HCT116 (cell line): ENCODE measurements around the gene KRT74. TPM values are rescaled to one million over a fixed set of nuclear protein-coding genes. Genes with fewer than 3 reads are reported as not detected.

ENCODE experiments used
- ATAC-seq: fragments of 200-7000 bp; cut with Tn5 transposase; 2 replicates; pipeline ENCODE4 v1.9.1; 2020; ENCODE audit warnings: mild to moderate bottlenecking, moderate library complexity
- BruUV-seq: library from RNA; stranded (reverse); fragments of 400-500 nt; replicated peaks from 2 replicates; lab custom pipeline; 2021; lab: Mats Ljungman, UMichigan
- CTCF ChIA-PET: fragments of 300-600 bp; sonication (Branson Sonifier 250); formaldehyde crosslinking; loops from one replicate; lab custom pipeline; 2021; ENCODE audit warnings: antibody characterized with exemption; lab: Charles Lee
- POLR2A ChIA-PET: fragments of 300-600, 350-600 bp; sonication (Branson Sonifier 250); formaldehyde crosslinking; loops from one replicate; lab custom pipeline; 2021; ENCODE audit warnings: antibody characterized with exemption; lab: Charles Lee
- RAD21 ChIA-PET, 2 experiments: fragments of 300-600 bp; sonication (Branson Sonifier 250); formaldehyde crosslinking; loops; one replicate each; lab custom pipeline; 2023; ENCODE audit warnings: low total read pairs in 2 of 2; ENCODE audit not compliant: uncharacterized antibody in 2 of 2, unreplicated experiment in 2 of 2, low non-redundant PET in 1 of 2; lab: Charles Lee
- DNase-seq: peaks from one replicate; pipeline ENCODE4 v3.0.0-alpha.2; 2010; ENCODE audit warnings: low read depth, low spot score
- H2AFZ ChIP-seq: fragments of 200-600 bp; shearing (Covaris generic), sonication (generic); 2 replicates; pipeline ENCODE4 v1.6.1; 2017; ENCODE audit warnings: low read depth, mixed run types, mixed read lengths, antibody characterized with exemption, low read length; ENCODE audit not compliant: poor library complexity, severe bottlenecking
- H3K27ac ChIP-seq: 2 replicates; pipeline ENCODE4 v1.5.1; 2012; ENCODE audit warnings: low read depth, low read length
- H3K27me3 ChIP-seq: fragments of 200-600 bp; sonication (generic); 2 replicates; pipeline ENCODE4 v1.6.1; 2016; ENCODE audit warnings: mixed run types, low read length, mixed read lengths; ENCODE audit not compliant: insufficient read depth
- H3K36me3 ChIP-seq, 2 experiments: fragments of 200-500 bp in 1 of 2; fragments of 200-600 bp in 1 of 2; sonication (Bioruptor generic) in 1 of 2; sonication (generic) in 1 of 2; 2 replicates each; pipeline versions ENCODE4 v1.5.1 to v1.6.1; 2014 to 2016; ENCODE audit warnings: low read length in 2 of 2, inconsistent platforms in 1 of 2, mixed read lengths in 1 of 2, mixed run types in 1 of 2; ENCODE audit not compliant: insufficient read depth in 2 of 2, control insufficient read depth in 1 of 2
- H3K4me1 ChIP-seq, 2 experiments: fragments of 200-600 bp in 1 of 2; sonication (generic) in 1 of 2; 2 replicates each; pipeline versions ENCODE4 v1.5.1 to v1.6.1; 2012 to 2017; ENCODE audit warnings: low read length in 2 of 2, inconsistent platforms in 1 of 2, mild to moderate bottlenecking in 1 of 2, mixed read lengths in 1 of 2, mixed run types in 1 of 2, moderate library complexity in 1 of 2; ENCODE audit not compliant: insufficient read depth in 2 of 2, control insufficient read depth in 1 of 2
- H3K4me2 ChIP-seq: fragments of 200-600 bp; sonication (generic); 2 replicates; pipeline ENCODE4 v1.6.1; 2017; ENCODE audit warnings: mixed run types, low read length, mixed read lengths
- H3K4me3 ChIP-seq, 2 experiments: fragments of 200-600 bp in 1 of 2; sonication (generic) in 1 of 2; replicated peaks in 1 of 2; 2 replicates each; pipeline ENCODE4 v1.5.1; 2011 to 2016; ENCODE audit warnings: low read length in 2 of 2, control low read depth in 1 of 2, low read depth in 1 of 2, mild to moderate bottlenecking in 1 of 2, mixed read lengths in 1 of 2, mixed run types in 1 of 2
- H3K79me2 ChIP-seq: fragments of 200-600 bp; sonication (generic); 2 replicates; pipeline ENCODE4 v1.6.1; 2017; ENCODE audit warnings: mild to moderate bottlenecking, mixed run types, low read length, moderate library complexity, mixed read lengths; ENCODE audit not compliant: insufficient read depth
- H3K9ac ChIP-seq: fragments of 200-600 bp; sonication (generic); 2 replicates; pipeline ENCODE4 v1.6.1; 2016; ENCODE audit warnings: low read length, mixed read lengths
- H3K9me2 ChIP-seq: fragments of 200-600 bp; sonication (generic), shearing (Covaris generic); 2 replicates; pipeline ENCODE4 v1.6.1; 2017; ENCODE audit warnings: mixed run types, mild to moderate bottlenecking, moderate library complexity; ENCODE audit not compliant: insufficient read depth
- H3K9me3 ChIP-seq, 2 experiments: fragments of 200-500 bp in 1 of 2; fragments of 200-600 bp in 1 of 2; sonication (Bioruptor generic) in 1 of 2; sonication (generic) in 1 of 2; 2 replicates each; pipeline ENCODE4 v1.6.1; 2014 to 2017; ENCODE audit warnings: low read length in 2 of 2, mixed read lengths in 2 of 2, inconsistent platforms in 1 of 2, low read depth in 1 of 2, mild to moderate bottlenecking in 1 of 2, mixed run types in 1 of 2, moderate library complexity in 1 of 2; ENCODE audit not compliant: control insufficient read depth in 1 of 2, insufficient read depth in 1 of 2
- H4K20me1 ChIP-seq: fragments of 200-600 bp; sonication (generic), shearing (Covaris generic); 2 replicates; pipeline ENCODE4 v1.6.1; 2017; ENCODE audit warnings: mixed run types, mild to moderate bottlenecking, moderate library complexity; ENCODE audit not compliant: insufficient read depth
- CBX3 ChIP-seq: IDR thresholded peaks from 2 replicates; pipeline ENCODE4 v1.6.1; 2012; ENCODE audit warnings: low read depth
- CEBPB ChIP-seq: IDR thresholded peaks from 2 replicates; pipeline ENCODE4 v1.6.1; 2012; ENCODE audit warnings: low read depth
- EGR1 ChIP-seq: IDR thresholded peaks from 2 replicates; pipeline ENCODE4 v1.6.1; 2012; ENCODE audit warnings: low read depth
- EZH2 ChIP-seq: fragments of 200-600 bp; sonication (generic); IDR thresholded peaks from 2 replicates; pipeline ENCODE4 v1.6.1; 2017; ENCODE audit warnings: antibody characterized with exemption, mixed run types
- REST ChIP-seq: IDR thresholded peaks from 2 replicates; pipeline ENCODE4 v1.6.1; 2012; ENCODE audit warnings: low read depth
- SP1 ChIP-seq: IDR thresholded peaks from 2 replicates; pipeline ENCODE4 v1.6.1; 2012; ENCODE audit warnings: low read depth
- SRF ChIP-seq: IDR thresholded peaks from 2 replicates; pipeline ENCODE4 v1.6.1; 2012; ENCODE audit warnings: low read depth
- ZBTB33 ChIP-seq: IDR thresholded peaks from 2 replicates; pipeline ENCODE4 v1.6.1; 2011; ENCODE audit warnings: mild to moderate bottlenecking, low read length, moderate library complexity; ENCODE audit not compliant: insufficient replicate concordance; ENCODE audit errors: extremely low read depth
- intact Hi-C: fragments of 100-400 bp; cut with micrococcal nuclease; formaldehyde crosslinking; loops from 2 replicates; pipeline ENCODE4 v1.10.0; 2022
- total RNA-seq: library from RNA; stranded (reverse); gene quantifications from one replicate; pipeline ENCODE4 v1.2.1, GENCODE V29; 2021; ENCODE audit not compliant: unreplicated experiment

The KRT74 gene
- total RNA-seq, 1 experiment from 2014 or later = not detected

- no peak overlapping the region for H3K4me3 ChIP-seq
- no peak overlapping the region for H3K27ac ChIP-seq
- TF ChIP-seq EGR1 (no peak), ZBTB33 (no peak)
- no peak overlapping the region for H3K4me2 ChIP-seq
- CTCF ChIA-PET = no interaction called here
- no TSS peak for BruUV-seq
- no peaks in the 10 kb centered on the region for H4K20me1 ChIP-seq
- H3K9me2 ChIP-seq = no peaks in the 10 kb centered on the region
- H2AFZ ChIP-seq = no peak overlapping the region
- H3K9ac ChIP-seq = no peak overlapping the region
- H3K4me1 ChIP-seq = peaks cover 23 to 41% of the 10 kb centered on the region in 2 experiments
- intact Hi-C loops = no loop called here
- POLR2A ChIA-PET = no interaction called here
- H3K9me3 ChIP-seq = no peaks in the 10 kb centered on the region
- no peaks in the 10 kb centered on the region for H3K79me2 ChIP-seq
- H3K27me3 ChIP-seq = no peaks in the 10 kb centered on the region
- no peaks in the 10 kb centered on the region for H3K36me3 ChIP-seq
- RAD21 ChIA-PET = no interaction called here
- no peak for DNase-seq
- no peak for ATAC-seq
Observed at GRCh38 chr12:52517888-52518287, 55.8 kb downstream of the KRT74 start.

- DNase-seq (no peak), ATAC-seq (no peak)
- no peaks in the 10 kb centered on the region for H4K20me1 ChIP-seq
- CTCF ChIA-PET = interaction anchor here (0.6 to 1.2 kb wide), 2 partner anchors 10 to 468 kb away, joined by 3 to 4 read pairs; no protein-coding TSS in a partner anchor
- peaks cover 17 to 34% of the 10 kb centered on the region in 2 experiments for H3K4me1 ChIP-seq
- no peaks in the 10 kb centered on the region for H3K27me3 ChIP-seq
- no peak overlapping the region for H3K27ac ChIP-seq
- RAD21 ChIA-PET = interaction anchor here in 1 of 2 experiments (0.6 kb wide), 1 partner anchor 672 kb away, joined by 4 read pairs; no protein-coding TSS in a partner anchor
- POLR2A ChIA-PET = no interaction called here
- no peak overlapping the region for H3K9ac ChIP-seq
- H3K4me2 ChIP-seq = no peak overlapping the region
- H2AFZ ChIP-seq = no peak overlapping the region
- H3K36me3 ChIP-seq = no peaks in the 10 kb centered on the region
- BruUV-seq = no TSS peak
- intact Hi-C loops = no loop called here
- H3K9me3 ChIP-seq = no peaks in the 10 kb centered on the region
- TF ChIP-seq SP1 (no peak), EZH2 (no peak), REST (no peak), CEBPB (no peak), SRF (no peak), CBX3 (no peak)
- H3K4me3 ChIP-seq = no peak overlapping the region
- H3K79me2 ChIP-seq = no peaks in the 10 kb centered on the region
- no peaks in the 10 kb centered on the region for H3K9me2 ChIP-seq
Observed at GRCh38 chr12:52517005-52517835, 56.4 kb downstream of the KRT74 start.
